ENCODE results near the gene CYTL1.

Gene CYTL1

DNA sequence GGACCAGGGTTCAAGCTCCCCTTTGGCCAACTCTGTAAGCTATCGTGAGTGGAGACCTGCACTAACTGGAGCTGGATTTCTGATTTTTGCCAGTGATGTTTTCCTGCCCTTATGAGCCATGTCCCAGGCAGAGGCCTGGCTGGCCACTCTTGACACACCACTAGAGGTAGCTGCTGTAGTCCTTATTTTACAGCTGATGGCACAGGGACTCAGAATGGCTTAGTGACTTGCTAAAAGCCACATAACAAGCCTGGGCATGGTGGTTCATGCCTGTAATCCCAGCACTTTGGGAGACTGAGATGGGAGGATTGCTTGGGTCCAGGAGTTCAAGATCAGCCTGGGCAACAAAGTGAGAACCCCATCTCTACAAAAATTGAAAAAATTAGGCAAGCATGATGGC is 33.4 kb downstream of the CYTL1 start:
- TF ChIP-seq, protein P1, sequence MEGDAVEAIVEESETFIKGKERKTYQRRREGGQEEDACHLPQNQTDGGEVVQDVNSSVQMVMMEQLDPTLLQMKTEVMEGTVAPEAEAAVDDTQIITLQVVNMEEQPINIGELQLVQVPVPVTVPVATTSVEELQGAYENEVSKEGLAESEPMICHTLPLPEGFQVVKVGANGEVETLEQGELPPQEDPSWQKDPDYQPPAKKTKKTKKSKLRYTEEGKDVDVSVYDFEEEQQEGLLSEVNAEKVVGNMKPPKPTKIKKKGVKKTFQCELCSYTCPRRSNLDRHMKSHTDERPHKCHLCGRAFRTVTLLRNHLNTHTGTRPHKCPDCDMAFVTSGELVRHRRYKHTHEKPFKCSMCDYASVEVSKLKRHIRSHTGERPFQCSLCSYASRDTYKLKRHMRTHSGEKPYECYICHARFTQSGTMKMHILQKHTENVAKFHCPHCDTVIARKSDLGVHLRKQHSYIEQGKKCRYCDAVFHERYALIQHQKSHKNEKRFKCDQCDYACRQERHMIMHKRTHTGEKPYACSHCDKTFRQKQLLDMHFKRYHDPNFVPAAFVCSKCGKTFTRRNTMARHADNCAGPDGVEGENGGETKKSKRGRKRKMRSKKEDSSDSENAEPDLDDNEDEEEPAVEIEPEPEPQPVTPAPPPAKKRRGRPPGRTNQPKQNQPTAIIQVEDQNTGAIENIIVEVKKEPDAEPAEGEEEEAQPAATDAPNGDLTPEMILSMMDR (IDR thresholded peaks at IDR 0.05; ENCODE audit: insufficient read depth, low read depth, low read length, missing control alignments): no peak
- DNase-seq (ENCODE audit: low read depth): no peak
- no peak overlapping the region for H3K4me3 ChIP-seq (ENCODE audit: low read length)

DNA sequence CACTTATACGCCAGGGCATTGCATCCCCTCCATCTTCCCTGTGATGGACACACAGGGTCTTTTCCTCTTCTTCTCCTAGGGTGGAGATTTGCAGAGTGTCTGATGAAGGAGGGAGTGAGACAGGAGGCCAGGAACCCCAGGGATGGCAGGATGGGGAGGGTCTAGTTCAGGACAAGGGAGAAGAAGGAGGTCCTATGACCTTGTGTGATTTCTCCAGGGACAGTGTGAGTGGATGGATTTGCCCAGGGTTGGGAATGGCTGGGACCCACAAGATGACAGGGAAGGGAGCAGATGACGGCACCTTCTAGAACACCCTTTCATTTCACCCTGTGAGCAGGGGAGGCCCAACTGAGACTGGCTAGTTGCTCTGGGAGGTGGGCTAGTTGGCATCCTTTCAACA is 34.2 kb downstream of the CYTL1 start:
- TF ChIP-seq, protein P1 (IDR thresholded peaks at IDR 0.05; ENCODE audit: insufficient read depth, low read depth, low read length, missing control alignments): no peak
- DNase-seq (ENCODE audit: low read depth): no peak

DNA sequence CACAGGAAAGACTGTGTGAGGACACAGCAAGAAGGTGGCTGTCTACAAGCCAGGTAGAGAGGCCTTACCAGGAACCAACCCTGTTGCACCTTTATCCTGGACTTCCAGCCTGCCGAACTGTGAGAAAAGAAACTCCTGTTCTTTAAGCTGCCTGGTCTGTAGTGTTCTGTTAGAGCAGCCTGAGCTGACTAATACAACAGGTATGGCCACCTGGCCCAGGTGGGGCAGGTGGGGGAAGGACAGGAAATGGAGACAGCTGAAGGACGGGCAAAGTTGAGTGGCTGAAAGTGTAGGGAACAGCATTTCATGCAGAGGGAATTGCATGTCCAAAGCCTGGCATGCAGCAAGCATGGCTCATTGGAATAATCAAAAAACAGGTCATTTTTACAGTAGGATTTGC is 35.1 kb downstream of the CYTL1 start:
- TF ChIP-seq, protein P1 (IDR thresholded peaks at IDR 0.05; ENCODE audit: insufficient read depth, low read depth, low read length, missing control alignments): no peak
- H3K4me3 ChIP-seq (ENCODE audit: low read length): no peak overlapping the region
- DNase-seq (ENCODE audit: low read depth): peak; percentile 17

More for the DNA sequence above, 34.2 kb downstream of the CYTL1 start:
- no peak overlapping the region for H3K4me3 ChIP-seq (ENCODE audit: low read length)

DNA sequence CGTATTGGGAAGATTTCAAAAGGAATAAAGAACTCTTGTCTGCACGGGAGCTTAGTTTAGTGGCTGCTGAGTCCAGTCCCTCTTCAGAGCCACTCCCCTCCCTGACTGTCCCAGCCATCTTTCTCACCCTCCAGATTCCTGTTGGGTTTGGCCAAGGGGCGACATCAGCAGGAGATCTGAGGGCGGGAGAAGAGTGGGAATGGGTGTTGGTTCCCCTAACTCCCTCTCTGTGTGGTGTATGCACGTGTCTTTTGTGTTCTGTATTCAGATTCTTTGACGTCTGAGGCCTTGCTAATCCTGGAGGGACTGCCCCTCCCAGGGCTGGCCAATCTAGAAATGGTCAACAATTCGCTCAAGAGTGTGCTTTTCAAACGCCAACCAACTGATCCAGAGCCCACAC is 37.4 kb downstream of the CYTL1 start:
- TF ChIP-seq, protein P1 (IDR thresholded peaks at IDR 0.05; ENCODE audit: insufficient read depth, low read depth, low read length, missing control alignments): no peak
- DNase-seq (ENCODE audit: low read depth): no peak
- no peak overlapping the region for H3K4me3 ChIP-seq (ENCODE audit: low read length)

DNA sequence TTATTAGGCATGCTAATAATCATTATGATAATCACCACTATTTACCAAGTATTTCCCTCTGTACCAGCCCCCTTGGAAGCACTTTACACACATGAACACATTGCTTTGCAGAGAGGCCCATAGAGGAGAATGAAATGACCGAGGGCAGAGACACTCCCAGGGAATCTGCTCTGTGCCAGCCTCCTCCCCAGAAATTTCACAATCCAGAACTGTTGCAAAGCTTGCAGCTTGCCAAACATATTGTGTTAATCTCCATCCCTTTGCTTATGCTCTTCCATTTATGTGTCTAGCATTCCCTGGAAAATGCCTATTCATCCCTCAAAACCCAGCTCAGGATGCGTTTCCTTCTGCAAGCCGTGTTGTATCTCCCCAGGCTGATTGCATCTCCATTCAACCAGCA is 37.8 kb downstream of the CYTL1 start:
- DNase-seq (ENCODE audit: low read depth): no peak
- TF ChIP-seq, protein P1 (IDR thresholded peaks at IDR 0.05; ENCODE audit: insufficient read depth, low read depth, low read length, missing control alignments): no peak

DNA sequence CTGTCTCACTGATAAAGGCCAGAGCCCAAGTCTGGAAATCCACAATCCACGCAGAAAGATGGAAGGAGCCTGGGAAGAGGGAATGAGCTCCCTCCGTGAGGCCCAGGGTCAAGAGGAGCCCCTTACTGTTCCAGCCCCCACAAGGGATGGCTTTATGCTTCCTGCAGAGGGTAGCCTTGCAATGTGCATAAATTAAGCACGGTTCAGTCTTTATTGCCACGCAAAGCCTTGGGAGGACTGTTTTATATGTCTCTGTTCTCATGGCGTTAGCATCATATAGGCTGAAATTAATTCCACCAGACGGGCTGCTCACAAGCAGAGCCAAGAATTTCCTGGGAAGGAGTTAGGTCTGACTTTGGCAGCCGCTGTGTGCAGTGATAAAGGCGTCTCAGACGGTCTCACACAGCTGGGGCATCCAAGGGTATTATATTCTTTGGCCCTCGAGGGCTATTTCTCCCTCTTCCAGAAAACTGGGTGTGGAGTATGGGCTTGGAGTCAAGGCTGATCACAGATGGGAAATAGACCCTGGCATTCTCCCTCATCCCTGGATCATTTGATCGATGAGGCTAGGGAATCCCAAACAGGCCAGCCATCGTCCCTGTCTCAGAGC is 38.5 kb downstream of the CYTL1 start:
- TF ChIP-seq, protein P1 (IDR thresholded peaks at IDR 0.05; ENCODE audit: insufficient read depth, low read depth, low read length, missing control alignments): no peak

More for the DNA sequence above, 37.8 kb downstream of the CYTL1 start:
- H3K4me3 ChIP-seq (ENCODE audit: low read length): no peak overlapping the region

DNA sequence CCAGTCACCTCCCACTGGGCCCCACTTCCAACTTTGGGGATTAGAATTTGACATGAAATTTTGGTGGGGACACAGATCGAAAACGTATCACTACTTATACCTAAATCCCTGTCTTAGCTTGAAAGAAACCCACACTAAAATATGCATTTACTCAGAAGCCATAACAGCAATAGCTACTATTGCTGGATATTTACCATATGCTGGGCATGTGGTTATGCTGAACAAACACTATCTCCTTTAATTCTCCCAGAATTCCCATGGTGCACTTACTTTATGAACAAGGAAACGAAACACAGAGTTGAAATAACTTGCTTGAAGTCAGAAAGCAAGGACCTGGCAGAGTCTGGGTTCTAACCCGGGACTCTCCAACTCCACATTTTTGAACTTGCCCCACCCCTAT is 39.3 kb downstream of the CYTL1 start:
- no peak overlapping the region for H3K4me3 ChIP-seq (ENCODE audit: low read length)
- DNase-seq (ENCODE audit: low read depth): no peak
- TF ChIP-seq, protein P1 (IDR thresholded peaks at IDR 0.05; ENCODE audit: insufficient read depth, low read depth, low read length, missing control alignments): no peak

More for the DNA sequence above, 38.5 kb downstream of the CYTL1 start:
- no peak for DNase-seq (ENCODE audit: low read depth)
- H3K4me3 ChIP-seq (ENCODE audit: low read length): no peak overlapping the region
